Stimulated activated CD4-positive, alpha-beta T cell treated with anti-CD3 and anti-CD28 coated beads, Interleukin-2, amount 100 ng/mL, for 4 hours (primary cell): ENCODE measurements around the gene TMBIM1.
"Not testable (repeated sequence)": the region's sequence is repeated elsewhere in the genome, so short reads cannot be mapped to it uniquely, and the experiment has no call there.

Experiments
- DNase-seq: peaks from one replicate; pipeline ENCODE4 v3.0.0-alpha.2; 2020; ENCODE audit warnings: low read depth

The TMBIM1 gene

GRCh38 chr2:218291318-218292047 lies 820 bp downstream of the TMBIM1 start:
- no peak for DNase-seq

GRCh38 chr2:218290316-218291261 lies 1.7 kb downstream of the TMBIM1 start:
- DNase-seq, result no peak

- DNase-seq, result no peak
Observed at GRCh38 chr2:218289639-218290315, 2.5 kb downstream of the TMBIM1 start.

- peak; percentile 72 for DNase-seq
Observed at GRCh38 chr2:218286570-218287459, 5.5 kb downstream of the TMBIM1 start.

GRCh38 chr2:218285604-218286003 lies 6.7 kb downstream of the TMBIM1 start:
- DNase-seq, result no peak

GRCh38 chr2:218284106-218284811 lies 8.0 kb downstream of the TMBIM1 start:
- peak; percentile 51 for DNase-seq

GRCh38 chr2:218282173-218282991 lies 9.9 kb downstream of the TMBIM1 start:
- DNase-seq, result no peak

- no peak for DNase-seq
Observed at GRCh38 chr2:218281449-218281848, 10.9 kb downstream of the TMBIM1 start.

GRCh38 chr2:218280260-218280870 lies 11.9 kb downstream of the TMBIM1 start:
- no peak for DNase-seq

- DNase-seq, result no peak
Observed at GRCh38 chr2:218278531-218279360, 13.6 kb downstream of the TMBIM1 start.

- DNase-seq, result no peak
Observed at GRCh38 chr2:218277921-218278320, 14.4 kb downstream of the TMBIM1 start.

- no peak for DNase-seq
Observed at GRCh38 chr2:218276986-218277755, 15.1 kb downstream of the TMBIM1 start.

- no peak for DNase-seq
Observed at GRCh38 chr2:218275371-218276072, 16.8 kb downstream of the TMBIM1 start.

- no peak for DNase-seq
Observed at GRCh38 chr2:218274586-218274985, 17.7 kb downstream of the TMBIM1 start.

GRCh38 chr2:218273908-218274249 lies 18.4 kb downstream of the TMBIM1 start:
- no peak for DNase-seq

GRCh38 chr2:218273214-218273907 lies 18.9 kb downstream of the TMBIM1 start:
- not testable (repeated sequence) for DNase-seq
